ENCODE results near the gene PERM1. TPM values are rescaled to one million over a fixed set of nuclear protein-coding genes. Genes with fewer than 3 reads are reported as not detected.

PERM1 gene
- total RNA-seq, 1 experiment from 2014 or later: 0.39 TPM

GRCh38 chr1:983798-984475, 2.0 kb upstream of the PERM1 start:
- no peak overlapping the region for H3K9ac ChIP-seq (ENCODE audit: low read length)
- H3K9me3 ChIP-seq (ENCODE audit: control insufficient read depth in 1 of 2, insufficient read depth in 1 of 2, low read depth in 1 of 2, low read length in 2 of 2): no peaks in the 10 kb centered on the region
- H3K27me3 ChIP-seq (ENCODE audit: insufficient read depth, low read length): no peaks in the 10 kb centered on the region
- POLR2A ChIA-PET: interaction anchor here (1.0 to 1.6 kb wide), 3 partner anchors 14 to 80 kb away, joined by 3 to 5 read pairs (median 3); no protein-coding TSS in a partner anchor
- H3K9me2 ChIP-seq (ENCODE audit: insufficient read depth): no peaks in the 10 kb centered on the region
- no peaks in the 10 kb centered on the region for H3K79me2 ChIP-seq (ENCODE audit: insufficient read depth, low read length)
- no peaks in the 10 kb centered on the region for H4K20me1 ChIP-seq (ENCODE audit: insufficient read depth)
- no peak overlapping the region for H2AFZ ChIP-seq (ENCODE audit: low read depth, low read length, poor library complexity, severe bottlenecking)
- ATAC-seq: peak; percentile 86
- CTCF ChIA-PET: interaction anchor here (0.6 to 2.8 kb wide), 14 partner anchors 10 to 308 kb away, joined by 3 to 18 read pairs (median 4); partner anchors contain the start of genes AGRN, B3GALT6, ISG15 and PLEKHN1
- H3K4me1 ChIP-seq (ENCODE audit: control insufficient read depth in 1 of 2, insufficient read depth in 2 of 2, low read length in 2 of 2): 0 out of 4 replicates have a peak, but pooled peaks cover 0 to 2% of the 10 kb centered on the region in 2 experiments
- peak overlapping the region; percentile 50 for H3K4me2 ChIP-seq (ENCODE audit: low read length)
- DNase-seq (ENCODE audit: low read depth, low spot score): no peak
- TF ChIP-seq, protein P1, sequence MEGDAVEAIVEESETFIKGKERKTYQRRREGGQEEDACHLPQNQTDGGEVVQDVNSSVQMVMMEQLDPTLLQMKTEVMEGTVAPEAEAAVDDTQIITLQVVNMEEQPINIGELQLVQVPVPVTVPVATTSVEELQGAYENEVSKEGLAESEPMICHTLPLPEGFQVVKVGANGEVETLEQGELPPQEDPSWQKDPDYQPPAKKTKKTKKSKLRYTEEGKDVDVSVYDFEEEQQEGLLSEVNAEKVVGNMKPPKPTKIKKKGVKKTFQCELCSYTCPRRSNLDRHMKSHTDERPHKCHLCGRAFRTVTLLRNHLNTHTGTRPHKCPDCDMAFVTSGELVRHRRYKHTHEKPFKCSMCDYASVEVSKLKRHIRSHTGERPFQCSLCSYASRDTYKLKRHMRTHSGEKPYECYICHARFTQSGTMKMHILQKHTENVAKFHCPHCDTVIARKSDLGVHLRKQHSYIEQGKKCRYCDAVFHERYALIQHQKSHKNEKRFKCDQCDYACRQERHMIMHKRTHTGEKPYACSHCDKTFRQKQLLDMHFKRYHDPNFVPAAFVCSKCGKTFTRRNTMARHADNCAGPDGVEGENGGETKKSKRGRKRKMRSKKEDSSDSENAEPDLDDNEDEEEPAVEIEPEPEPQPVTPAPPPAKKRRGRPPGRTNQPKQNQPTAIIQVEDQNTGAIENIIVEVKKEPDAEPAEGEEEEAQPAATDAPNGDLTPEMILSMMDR (IDR thresholded peaks at IDR 0.05 in 2 of 3, conservative IDR thresholded peaks at IDR 0.05 in 1 of 3; ENCODE audit: borderline replicate concordance in 1 of 3, insufficient read depth in 1 of 3, low read depth in 2 of 3, low read length in 2 of 3): peak; percentile 59 to 74 (median 69); a peak in 5 of 6 replicates
- no peak for TF ChIP-seq POLR2A (IDR thresholded peaks at IDR 0.05; ENCODE audit: borderline replicate concordance, extremely low read depth, insufficient read depth, insufficient read length)
- TF ChIP-seq CEBPB (IDR thresholded peaks at IDR 0.05; ENCODE audit: low read depth): no peak
- TF ChIP-seq RAD21 (IDR thresholded peaks at IDR 0.05; ENCODE audit: low read depth): peak; percentile 86
- no peak for TF ChIP-seq EGR1 (IDR thresholded peaks at IDR 0.05; ENCODE audit: low read depth)
- BruUV-seq (replicated peaks): no TSS peak
- RAD21 ChIA-PET (ENCODE audit: low non-redundant PET in 1 of 2, low total read pairs in 2 of 2, uncharacterized antibody in 2 of 2, unreplicated experiment in 2 of 2): interaction anchor here (0.7 to 1.1 kb wide), 3 partner anchors 15 to 80 kb away, joined by 3 to 5 read pairs (median 4); no protein-coding TSS in a partner anchor
- intact Hi-C loops (cut with micrococcal nuclease): loop anchor here (2.0 to 5.0 kb wide), 3 partner anchors 17 to 307 kb away; partner anchors contain the start of gene HES4
- no peak overlapping the region for H3K4me3 ChIP-seq (replicated peaks in 1 of 2; ENCODE audit: low read depth in 1 of 2, low read length in 2 of 2)
- H3K36me3 ChIP-seq (ENCODE audit: control insufficient read depth in 1 of 2, insufficient read depth in 2 of 2, low read length in 2 of 2): no peaks in the 10 kb centered on the region
- H3K27ac ChIP-seq (ENCODE audit: low read depth, low read length): no peak overlapping the region

Measured in HCT116 (cell line).